IMR-90 (cell line): ENCODE results near the gene LEPROT. TPM values are rescaled to one million over a fixed set of nuclear protein-coding genes. Genes with fewer than 3 reads are reported as not detected.

Experiments
- ATAC-seq: fragments of 200-7000 bp; cut with Tn5 transposase; 2 replicates; pipeline ENCODE4 v1.9.1; 2020; ENCODE audit warnings: low read depth, mild to moderate bottlenecking, moderate library complexity
- BruUV-seq: library from RNA; stranded (reverse); fragments of 400-500 nt; replicated peaks from 2 replicates; lab custom pipeline; 2021; lab: Mats Ljungman, UMichigan
- CTCF ChIA-PET: fragments of 300-600 bp; formaldehyde crosslinking; extraction: SDS; loops from one replicate; lab custom pipeline; 2021; ENCODE audit warnings: antibody characterized with exemption; lab: Yijun Ruan, JAX
- POLR2A ChIA-PET: fragments of 300-600 bp; sonication (Branson Sonifier 250); formaldehyde crosslinking; loops from one replicate; lab custom pipeline; 2022; ENCODE audit warnings: antibody characterized with exemption; ENCODE audit not compliant: unreplicated experiment; lab: Charles Lee
- DNase-seq: peaks from one replicate; pipeline ENCODE4 v3.0.0; 2013
- H2AFZ ChIP-seq: replicated peaks from 2 replicates; pipeline ENCODE3; 2013; ENCODE audit warnings: low read length, mild to moderate bottlenecking; ENCODE audit not compliant: poor library complexity
- H2AK5ac ChIP-seq: 2 replicates; pipeline ENCODE4 v1.6.1; 2013; ENCODE audit warnings: low read depth, low read length, inconsistent platforms
- H2AK9ac ChIP-seq: replicated peaks from 2 replicates; pipeline ENCODE3; 2013; ENCODE audit warnings: mild to moderate bottlenecking, low read depth, low read length, moderate library complexity; ENCODE audit not compliant: poor library complexity
- H2BK120ac ChIP-seq: 2 replicates; pipeline ENCODE4 v1.6.1; 2013; ENCODE audit warnings: low read depth, low read length, inconsistent platforms
- H2BK15ac ChIP-seq: 3 replicates; pipeline ENCODE4 v1.6.1; 2013; ENCODE audit warnings: low read depth, low read length, inconsistent platforms
- H2BK20ac ChIP-seq: 2 replicates; pipeline ENCODE4 v1.6.1; 2013; ENCODE audit warnings: low read depth, mild to moderate bottlenecking, inconsistent platforms, low read length, moderate library complexity
- H2BK5ac ChIP-seq: 2 replicates; pipeline ENCODE4 v1.6.1; 2013; ENCODE audit warnings: mild to moderate bottlenecking, low read depth, low read length, inconsistent platforms; ENCODE audit not compliant: poor library complexity, severe bottlenecking
- H3K14ac ChIP-seq: replicated peaks from 2 replicates; pipeline ENCODE4 v1.6.1; 2013; ENCODE audit warnings: low read depth, low read length, inconsistent platforms
- H3K18ac ChIP-seq: 2 replicates; pipeline ENCODE4 v1.6.1; 2013; ENCODE audit warnings: low read depth, low read length, control low read depth
- H3K23ac ChIP-seq: 2 replicates; pipeline ENCODE4 v1.6.1; 2013; ENCODE audit warnings: low read depth, low read length, inconsistent platforms
- H3K27ac ChIP-seq: 2 replicates; pipeline ENCODE4 v1.5.1; 2013; ENCODE audit warnings: mild to moderate bottlenecking, control low read depth, low read length; ENCODE audit not compliant: insufficient read depth
- H3K27me3 ChIP-seq: 2 replicates; pipeline ENCODE4 v1.6.1; 2013; ENCODE audit warnings: low read length; ENCODE audit not compliant: control insufficient read depth, insufficient read depth
- H3K36me3 ChIP-seq: 2 replicates; pipeline ENCODE4 v1.6.1; 2013; ENCODE audit warnings: low read length, mixed read lengths; ENCODE audit not compliant: control insufficient read depth, insufficient read depth
- H3K4ac ChIP-seq: 2 replicates; pipeline ENCODE4 v1.6.1; 2013; ENCODE audit warnings: low read depth, low read length, inconsistent platforms
- H3K4me1 ChIP-seq: 2 replicates; pipeline ENCODE4 v1.6.1; 2013; ENCODE audit warnings: low read length, mixed read lengths; ENCODE audit not compliant: control insufficient read depth, insufficient read depth
- H3K4me2 ChIP-seq: 2 replicates; pipeline ENCODE4 v1.6.1; 2013; ENCODE audit warnings: low read depth, mild to moderate bottlenecking, control low read depth, low read length, moderate library complexity
- H3K4me3 ChIP-seq: 2 replicates; pipeline ENCODE4 v1.5.1; 2013; ENCODE audit warnings: low read depth, mild to moderate bottlenecking, control low read depth, low read length, moderate library complexity; ENCODE audit not compliant: insufficient read depth
- H3K56ac ChIP-seq: 2 replicates; pipeline ENCODE4 v1.6.1; 2013; ENCODE audit warnings: low read length, inconsistent platforms; ENCODE audit not compliant: insufficient read depth; ENCODE audit errors: extremely low read depth
- H3K79me1 ChIP-seq, 2 experiments: 2 replicates each; pipeline ENCODE4 v1.6.1; 2013; ENCODE audit warnings: low read length in 2 of 2, inconsistent platforms in 1 of 2, low read depth in 1 of 2
- H3K9ac ChIP-seq: 2 replicates; pipeline ENCODE4 v1.6.1; 2013; ENCODE audit warnings: low read depth, low read length, control low read depth
- H3K9me1 ChIP-seq: 2 replicates; pipeline ENCODE4 v1.6.1; 2013; ENCODE audit warnings: low read length, inconsistent platforms; ENCODE audit not compliant: insufficient read depth
- H3K9me3 ChIP-seq: 2 replicates; pipeline ENCODE4 v1.6.1; 2013; ENCODE audit warnings: low read length; ENCODE audit not compliant: control insufficient read depth, insufficient read depth
- H4K20me1 ChIP-seq: 2 replicates; pipeline ENCODE4 v1.6.1; 2013; ENCODE audit warnings: low read length, inconsistent platforms; ENCODE audit not compliant: insufficient read depth
- H4K5ac ChIP-seq: 2 replicates; pipeline ENCODE4 v1.6.1; 2013; ENCODE audit warnings: mild to moderate bottlenecking, low read depth, low read length, control low read depth
- H4K8ac ChIP-seq, 2 experiments: 2 replicates each; pipeline ENCODE4 v1.6.1; 2013; ENCODE audit warnings: low read depth in 2 of 2, low read length in 2 of 2, control low read depth in 1 of 2, inconsistent platforms in 1 of 2
- H4K91ac ChIP-seq: 2 replicates; pipeline ENCODE4 v1.6.1; 2013; ENCODE audit warnings: low read depth, low read length, inconsistent platforms; ENCODE audit not compliant: insufficient read depth
- BHLHE40 ChIP-seq: fragments of 150-350 bp; IDR thresholded peaks from 2 replicates; pipeline ENCODE4 v1.6.1; 2016; ENCODE audit warnings: mild to moderate bottlenecking, low read depth, low read length
- CEBPB ChIP-seq: IDR thresholded peaks from 2 replicates; pipeline ENCODE4 v1.6.1; 2012; ENCODE audit warnings: low read depth, low read length, improper control_type of control experiment
- CHD1 ChIP-seq: IDR thresholded peaks from 2 replicates; pipeline ENCODE4 v1.6.1; 2012; ENCODE audit warnings: low read depth, low read length, improper control_type of control experiment
- CTCF ChIP-seq: conservative IDR thresholded peaks from 2 replicates; pipeline ENCODE4 v1.5.1; 2012; ENCODE audit warnings: mild to moderate bottlenecking, low read depth, low read length, improper control_type of control experiment
- FOS ChIP-seq: fragments of 150-350 bp; IDR thresholded peaks from 2 replicates; pipeline ENCODE4 v1.6.1; 2016; ENCODE audit warnings: low read depth, low read length
- MAFK ChIP-seq: IDR thresholded peaks from 2 replicates; pipeline ENCODE4 v1.6.1; 2012; ENCODE audit warnings: low read depth, low read length, improper control_type of control experiment
- MAZ ChIP-seq: IDR thresholded peaks from 2 replicates; pipeline ENCODE4 v1.6.1; 2012; ENCODE audit warnings: low read depth, mild to moderate bottlenecking, low read length, improper control_type of control experiment, moderate library complexity, borderline replicate concordance
- MXI1 ChIP-seq: IDR thresholded peaks from 2 replicates; pipeline ENCODE4 v1.6.1; 2012; ENCODE audit warnings: low read depth, mild to moderate bottlenecking, low read length, moderate library complexity, borderline replicate concordance
- NFE2L2 ChIP-seq: fragments of 150-350 bp; IDR thresholded peaks from 2 replicates; pipeline ENCODE4 v1.6.1; 2016; ENCODE audit warnings: low read depth, mild to moderate bottlenecking, low read length
- POLR2A ChIP-seq: IDR thresholded peaks from 2 replicates; pipeline ENCODE4 v1.6.1; 2012; ENCODE audit warnings: mild to moderate bottlenecking, low read depth, low read length
- RAD21 ChIP-seq: IDR thresholded peaks from 2 replicates; pipeline ENCODE4 v1.6.1; 2012; ENCODE audit warnings: low read length, improper control_type of control experiment
- RCOR1 ChIP-seq: IDR thresholded peaks from 2 replicates; pipeline ENCODE4 v1.6.1; 2012; ENCODE audit warnings: mild to moderate bottlenecking, low read length, improper control_type of control experiment; ENCODE audit not compliant: insufficient replicate concordance
- RFX5 ChIP-seq: IDR thresholded peaks from 2 replicates; pipeline ENCODE4 v1.8.0; 2012; ENCODE audit warnings: low read depth, mild to moderate bottlenecking, low read length, moderate library complexity
- SMC3 ChIP-seq: fragments of 150-350 bp; IDR thresholded peaks from 2 replicates; pipeline ENCODE4 v1.6.1; 2016; ENCODE audit warnings: low read depth, mild to moderate bottlenecking, antibody characterized with exemption, low read length, moderate library complexity
- USF2 ChIP-seq: fragments of 150-350 bp; IDR thresholded peaks from 2 replicates; pipeline ENCODE4 v1.6.1; 2017; ENCODE audit warnings: mild to moderate bottlenecking, antibody characterized with exemption, low read length, low read depth
- WGBS, 2 experiments: methylation state at CpG; one replicate each; pipeline versions ENCODE4 v1.1.5 to v1.1.7; 2013; ENCODE audit warnings: missing lambda C conversion rate in 2 of 2; ENCODE audit not compliant: insufficient read length in 1 of 2; ENCODE audit errors: extremely low coverage in 2 of 2; 5-methylcytosine and 5-hydroxymethylcytosine counted together
- dilution Hi-C: fragments of 300-500 bp; cut with HindIII; formaldehyde crosslinking; loops from one replicate; pipeline ENCODE4 v1.14.3; 2018; ENCODE audit warnings: low sequenced_read_pairs; ENCODE audit not compliant: unreplicated experiment
- in situ Hi-C: fragments of 300-500 bp; cut with MboI; formaldehyde crosslinking; loops from 3 replicates; pipeline ENCODE4 v1.14.3; 2019; ENCODE audit warnings: low sequenced_read_pairs, inconsistent platforms, mixed read lengths
- intact Hi-C: fragments of 100-400 bp; cut with micrococcal nuclease; formaldehyde crosslinking; loops from 2 replicates; pipeline ENCODE4 v1.10.0; 2022
- polyA plus RNA-seq, 3 experiments: library from polyadenylated mRNA; depleted of rRNA; stranded (reverse); fragments of >200 nt; gene quantifications; 2 replicates each; pipeline ENCODE4 v1.2.3, GENCODE V29; 2012; ENCODE audit warnings: low replicate concordance in 1 of 3
- total RNA-seq: library from RNA; depleted of rRNA; stranded (reverse); fragments of >200 nt; gene quantifications from 2 replicates; pipeline ENCODE4 v1.2.3, GENCODE V29; 2012
- TF ChIP-seq, protein P1 (sequence below): fragments of 150-350 bp; IDR thresholded peaks from 2 replicates; pipeline ENCODE4 v1.6.1; 2016; ENCODE audit warnings: low read depth, mild to moderate bottlenecking, low read length, moderate library complexity, borderline replicate concordance

The LEPROT gene
- total and polyA plus RNA-seq, 2 of the 4 experiments (the other 2 are of a cell fraction), result 21.0 to 40.2 TPM

DNA sequence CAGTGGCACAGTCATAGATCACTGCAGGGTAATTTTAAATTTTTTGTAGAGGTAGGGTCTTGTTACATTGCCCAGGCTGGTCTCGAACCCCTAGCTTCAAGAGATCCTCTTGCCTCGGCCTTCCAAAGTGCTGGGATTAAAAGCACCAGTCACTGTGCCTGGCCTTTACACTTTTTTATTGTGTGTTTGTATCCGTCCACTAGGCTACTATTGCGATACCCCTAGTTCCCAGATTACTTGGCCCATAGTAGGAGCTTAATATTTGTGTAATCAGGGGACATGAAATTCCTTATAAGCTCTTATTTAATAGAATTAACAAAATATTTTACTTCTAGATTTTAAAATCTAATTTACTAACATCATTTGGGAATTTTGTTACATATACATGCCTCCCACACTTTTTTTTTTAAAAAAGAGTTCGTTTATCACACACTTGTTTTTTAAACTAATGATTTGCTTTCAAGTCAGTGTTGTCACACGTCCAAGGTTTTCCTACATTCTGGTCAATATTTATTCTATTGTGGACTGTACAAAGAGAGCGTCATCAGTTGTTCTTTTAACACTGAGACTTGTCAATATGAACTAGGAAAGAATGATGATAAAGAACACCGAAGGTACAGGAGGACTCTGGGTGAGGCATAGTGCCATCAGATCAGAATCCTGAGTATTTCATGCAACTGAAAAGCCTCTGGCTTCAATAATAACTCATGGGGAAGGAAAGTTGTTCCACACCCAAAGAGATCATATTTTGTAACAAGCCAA, 63.7 kb downstream of the LEPROT start:
- Histone ChIP-seq H4K5ac (no peak overlapping the region), H3K23ac (no peak overlapping the region), H2BK15ac (no peak overlapping the region), H3K9me3 (no peaks in the 10 kb centered on the region), H3K56ac (no peak overlapping the region), H3K18ac (no peak overlapping the region), H4K91ac (no peak overlapping the region), H3K27ac (no peak overlapping the region), H4K8ac (no peak overlapping the region), H3K14ac (no peak overlapping the region), H2BK120ac (no peak overlapping the region), H2AK5ac (no peak overlapping the region), H3K4ac (no peak overlapping the region), H2AFZ (no peak overlapping the region), H3K9ac (no peak overlapping the region), H3K36me3 (no peaks in the 10 kb centered on the region), H2BK20ac (no peak overlapping the region), H3K4me3 (no peak overlapping the region), H3K79me1 (no peaks in the 10 kb centered on the region), H3K4me1 (no peaks in the 10 kb centered on the region), H2AK9ac (no peak overlapping the region), H4K20me1 (no peaks in the 10 kb centered on the region), H3K4me2 (no peak overlapping the region), H2BK5ac (no peak overlapping the region), H3K27me3 (no peaks in the 10 kb centered on the region), H3K9me1 (no peaks in the 10 kb centered on the region)
- ATAC-seq, result no peak
- TF ChIP-seq RCOR1 (no peak), NFE2L2 (no peak), BHLHE40 (no peak), FOS (no peak), CTCF (no peak), RFX5 (no peak), USF2 (no peak), MXI1 (no peak), SMC3 (no peak), CHD1 (no peak), MAFK (no peak), MAZ (no peak), POLR2A (no peak), CEBPB (no peak), RAD21 (no peak)
- TF ChIP-seq, protein P1, sequence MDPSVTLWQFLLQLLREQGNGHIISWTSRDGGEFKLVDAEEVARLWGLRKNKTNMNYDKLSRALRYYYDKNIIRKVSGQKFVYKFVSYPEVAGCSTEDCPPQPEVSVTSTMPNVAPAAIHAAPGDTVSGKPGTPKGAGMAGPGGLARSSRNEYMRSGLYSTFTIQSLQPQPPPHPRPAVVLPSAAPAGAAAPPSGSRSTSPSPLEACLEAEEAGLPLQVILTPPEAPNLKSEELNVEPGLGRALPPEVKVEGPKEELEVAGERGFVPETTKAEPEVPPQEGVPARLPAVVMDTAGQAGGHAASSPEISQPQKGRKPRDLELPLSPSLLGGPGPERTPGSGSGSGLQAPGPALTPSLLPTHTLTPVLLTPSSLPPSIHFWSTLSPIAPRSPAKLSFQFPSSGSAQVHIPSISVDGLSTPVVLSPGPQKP, result no peak
- in situ Hi-C loops, result no loop called here
- CTCF ChIA-PET, result interaction anchor here (0.7 kb wide), 1 partner anchor 117 kb away, joined by 3 read pairs; no protein-coding TSS in a partner anchor
- no TSS peak for BruUV-seq
- no peak for DNase-seq
- no CpG with 5 or more reads among the region's 8 CpGs for WGBS, 2 experiments
- POLR2A ChIA-PET, result no interaction called here
- dilution Hi-C loops, result no loop called here
- intact Hi-C loops, result no loop called here
